HEK293 (cell line): ENCODE measurements around the gene ARHGAP15.

Source experiments
- CTCF ChIA-PET: fragments of 350-600 bp; formaldehyde crosslinking; extraction: SDS; loops from one replicate; lab custom pipeline; 2021; ENCODE audit warnings: antibody characterized with exemption; lab: Yijun Ruan, JAX
- POLR2A ChIA-PET: fragments of 300-600 bp; formaldehyde crosslinking; extraction: SDS; loops from one replicate; lab custom pipeline; 2020; ENCODE audit warnings: antibody characterized with exemption, inconsistent platforms; lab: Yijun Ruan, JAX
- H3K27ac ChIP-seq: fragments of 200-500 bp; sonication (Bioruptor generic); 2 replicates; pipeline ENCODE4 v1.5.1; 2014; ENCODE audit warnings: low read depth, low read length, control low read depth, inconsistent platforms; ENCODE audit errors: extremely low read depth
- H3K36me3 ChIP-seq, 2 experiments: fragments of 200-500 bp in 1 of 2; sonication (Bioruptor generic) in 1 of 2; 1 replicate in 1 of 2; 2 replicates in 1 of 2; pipeline ENCODE4 v1.5.1; 2014 to 2017; ENCODE audit warnings: inconsistent platforms in 2 of 2, low read length in 2 of 2; ENCODE audit not compliant: control insufficient read depth in 2 of 2, insufficient read depth in 1 of 2
- H3K4me1 ChIP-seq: fragments of 200-500 bp; sonication (Bioruptor generic); 2 replicates; pipeline ENCODE4 v1.5.1; 2014; ENCODE audit warnings: mild to moderate bottlenecking, low read length, inconsistent platforms; ENCODE audit not compliant: control insufficient read depth, insufficient read depth
- H3K4me3 ChIP-seq: 2 replicates; pipeline ENCODE4 v1.5.1; 2011; ENCODE audit warnings: low read depth, mild to moderate bottlenecking, control low read depth, low read length, moderate library complexity
- H3K9me3 ChIP-seq: fragments of 200-500 bp; sonication (Bioruptor generic); 2 replicates; pipeline ENCODE4 v1.5.1; 2014; ENCODE audit warnings: low read depth, low read length, inconsistent platforms; ENCODE audit not compliant: control insufficient read depth, insufficient read depth
- AEBP2 ChIP-seq: fragments of 450-650 bp; formaldehyde crosslinking; IDR thresholded peaks from 2 replicates; pipeline ENCODE4 v1.5.1; 2016; ENCODE audit warnings: missing biosample characterization, missing genetic modification characterization, borderline replicate concordance
- FEZF1 ChIP-seq: fragments of 450-650 bp; formaldehyde crosslinking; IDR thresholded peaks from 2 replicates; pipeline ENCODE4 v1.5.1; 2016; ENCODE audit warnings: missing biosample characterization, missing genetic modification characterization
- GLI4 ChIP-seq: fragments of 450-650 bp; formaldehyde crosslinking; IDR thresholded peaks from 2 replicates; pipeline ENCODE4 v1.5.1; 2016; ENCODE audit warnings: missing biosample characterization, missing genetic modification characterization
- HIC1 ChIP-seq: fragments of 450-650 bp; formaldehyde crosslinking; IDR thresholded peaks from 2 replicates; pipeline ENCODE4 v1.5.1; 2016; ENCODE audit warnings: missing biosample characterization, missing genetic modification characterization
- KLF1 ChIP-seq: fragments of 450-650 bp; formaldehyde crosslinking; IDR thresholded peaks from 2 replicates; pipeline ENCODE4 v1.5.1; 2016; ENCODE audit warnings: missing biosample characterization, missing genetic modification characterization
- KLF9 ChIP-seq: fragments of 450-650 bp; formaldehyde crosslinking; IDR thresholded peaks from 2 replicates; pipeline ENCODE4 v1.5.1; 2016; ENCODE audit warnings: missing biosample characterization, missing genetic modification characterization, low read depth
- PRDM1 ChIP-seq: fragments of 450-650 bp; formaldehyde crosslinking; IDR thresholded peaks from 2 replicates; pipeline ENCODE4; 2016; ENCODE audit warnings: missing biosample characterization, missing genetic modification characterization
- RBAK ChIP-seq: fragments of 450-650 bp; formaldehyde crosslinking; IDR thresholded peaks from 2 replicates; pipeline ENCODE4 v1.5.1; 2016; ENCODE audit warnings: missing biosample characterization, missing genetic modification characterization
- SP7 ChIP-seq: fragments of 450-650 bp; formaldehyde crosslinking; IDR thresholded peaks from 2 replicates; pipeline ENCODE4 v1.5.1; 2016; ENCODE audit warnings: missing biosample characterization, missing genetic modification characterization
- ZBTB20 ChIP-seq: fragments of 450-650 bp; formaldehyde crosslinking; IDR thresholded peaks from 2 replicates; pipeline ENCODE4 v1.5.1; 2016; ENCODE audit warnings: missing biosample characterization, missing genetic modification characterization
- ZBTB21 ChIP-seq: fragments of 450-650 bp; formaldehyde crosslinking; IDR thresholded peaks from 2 replicates; pipeline ENCODE4 v1.5.1; 2017; ENCODE audit warnings: missing biosample characterization, missing genetic modification characterization
- ZBTB48 ChIP-seq: fragments of 450-650 bp; formaldehyde crosslinking; IDR thresholded peaks from 2 replicates; pipeline ENCODE4 v1.5.1; 2016; ENCODE audit warnings: missing biosample characterization, missing genetic modification characterization
- ZBTB8A ChIP-seq: fragments of 450-650 bp; formaldehyde crosslinking; IDR thresholded peaks from 2 replicates; pipeline ENCODE4 v1.5.1; 2016; ENCODE audit warnings: missing biosample characterization, missing genetic modification characterization
- ZIC2 ChIP-seq: fragments of 450-650 bp; formaldehyde crosslinking; IDR thresholded peaks from 2 replicates; pipeline ENCODE4 v1.5.1; 2016; ENCODE audit warnings: missing biosample characterization, missing genetic modification characterization
- ZNF148 ChIP-seq: fragments of 450-650 bp; formaldehyde crosslinking; IDR thresholded peaks from 2 replicates; pipeline ENCODE4 v1.5.0; 2017; ENCODE audit warnings: missing biosample characterization, missing genetic modification characterization, borderline replicate concordance
- ZNF18 ChIP-seq: fragments of 450-650 bp; formaldehyde crosslinking; IDR thresholded peaks from 2 replicates; pipeline ENCODE4 v1.5.1; 2016; ENCODE audit warnings: missing biosample characterization, missing genetic modification characterization
- ZNF19 ChIP-seq: fragments of 450-650 bp; formaldehyde crosslinking; IDR thresholded peaks from 2 replicates; pipeline ENCODE4; 2016; ENCODE audit warnings: missing biosample characterization, missing genetic modification characterization, low read depth
- ZNF37A ChIP-seq: fragments of 450-650 bp; IDR thresholded peaks from 2 replicates; pipeline ENCODE4 v1.5.1; 2018; ENCODE audit warnings: missing biosample characterization, missing genetic modification characterization
- ZNF518A ChIP-seq: fragments of 450-650 bp; formaldehyde crosslinking; conservative IDR thresholded peaks from 2 replicates; pipeline ENCODE4 v1.5.1; 2016; ENCODE audit warnings: low read depth, missing biosample characterization, missing genetic modification characterization
- ZNF549 ChIP-seq: fragments of 450-650 bp; IDR thresholded peaks from 2 replicates; pipeline ENCODE4 v1.5.1; 2018; ENCODE audit warnings: missing biosample characterization, missing genetic modification characterization, mild to moderate bottlenecking, inconsistent platforms, moderate library complexity
- ZNF624 ChIP-seq: fragments of 450-650 bp; formaldehyde crosslinking; IDR thresholded peaks from 2 replicates; pipeline ENCODE4 v1.5.1; 2017; ENCODE audit warnings: missing biosample characterization, missing genetic modification characterization
- ZNF670 ChIP-seq: fragments of 450-650 bp; formaldehyde crosslinking; IDR thresholded peaks from 2 replicates; pipeline ENCODE4 v1.5.1; 2016; ENCODE audit warnings: missing biosample characterization, missing genetic modification characterization, low read depth
- ZNF785 ChIP-seq: fragments of 450-650 bp; formaldehyde crosslinking; IDR thresholded peaks from 2 replicates; pipeline ENCODE4 v1.5.1; 2016; ENCODE audit warnings: missing biosample characterization, missing genetic modification characterization
- ZNF837 ChIP-seq: fragments of 450-650 bp; formaldehyde crosslinking; IDR thresholded peaks from 2 replicates; pipeline ENCODE4 v1.5.1; 2016; ENCODE audit warnings: missing biosample characterization, missing genetic modification characterization

The ARHGAP15 gene

GRCh38 chr2:143698352-143698751 is 569.1 kb downstream of the ARHGAP15 start (continued):
- TF ChIP-seq GLI4 (tag by site-specific recombination) (no peak), KLF9 (tag by site-specific recombination) (no peak), ZNF624 (tag by site-specific recombination) (no peak), ZBTB8A (tag by site-specific recombination) (no peak), ZBTB21 (no peak), ZNF837 (tag by site-specific recombination) (no peak), ZNF18 (no peak), ZNF19 (tag by site-specific recombination) (no peak)

- TF ChIP-seq RBAK (no peak), AEBP2 (tag by site-specific recombination) (no peak), ZNF148 (tag by site-specific recombination) (no peak), SP7 (tag by site-specific recombination) (no peak), ZIC2 (tag by site-specific recombination) (no peak), KLF1 (tag by site-specific recombination) (no peak), ZNF37A (tag by site-specific recombination) (no peak), PRDM1 (tag by site-specific recombination) (no peak), ZNF518A (tag by site-specific recombination) (no peak), ZBTB48 (tag by site-specific recombination) (no peak), FEZF1 (no peak), HIC1 (no peak), ZNF549 (tag by site-specific recombination) (no peak), ZNF785 (no peak), ZBTB20 (tag by site-specific recombination) (no peak), ZNF670 (tag by site-specific recombination) (no peak)
- TF ChIP-seq, all 188 proteins: peak for 0
- Histone ChIP-seq H3K4me3 (no peak overlapping the region), H3K4me1 (peaks cover 6% of the 10 kb centered on the region; the same call in 1 of the 2 replicates), H3K9me3 (no peaks in the 10 kb centered on the region), H3K27ac (no peak overlapping the region), H3K36me3 (no peaks in the 10 kb centered on the region)
- ChIA-PET CTCF (no interaction called here), POLR2A (no interaction called here)
Observed at GRCh38 chr2:143698888-143699570, 569.8 kb downstream of the ARHGAP15 start.
